Tibial artery (tissue), 4 donors: Measurements from ENCODE around the gene DNAJB2.
"Not testable (repeated sequence)": the region's sequence is repeated elsewhere in the genome, so short reads cannot be mapped to it uniquely, and the experiment has no call there.

Source experiments
- DNase-seq, 2 donors: peaks; one replicate each; pipeline ENCODE4 v3.0.0-alpha.2; 2019
- H3K27ac ChIP-seq, 2 donors: fragments of 200-600 bp; sonication (generic) in 1 of 2; 1 replicate in 1 of 2; 2 replicates in 1 of 2; pipeline ENCODE4 v1.5.1; 2018 to 2019; ENCODE audit warnings: mild to moderate bottlenecking in 1 of 2
- H3K27me3 ChIP-seq, 2 donors: fragments of 200-600 bp; sonication (generic) in 1 of 2; one replicate each; pipeline versions ENCODE4 v1.5.1 to v1.6.0; 2016 to 2019
- H3K36me3 ChIP-seq, 3 donors: fragments of 200-600 bp; sonication (generic) in 2 of 3; one replicate each; pipeline ENCODE4 v1.5.1; 2016 to 2019; ENCODE audit warnings: mild to moderate bottlenecking in 2 of 3
- H3K4me1 ChIP-seq, 4 donors: fragments of 200-600 bp; sonication (generic) in 2 of 4; 1 replicate in 3 of 4; 2 replicates in 1 of 4; pipeline ENCODE4 v1.5.1; 2016 to 2019
- H3K4me3 ChIP-seq, 2 donors: fragments of 200-600 bp; sonication (generic) in 1 of 2; 1 replicate in 1 of 2; 2 replicates in 1 of 2; pipeline ENCODE4 v1.5.1; 2018 to 2019; ENCODE audit warnings: mild to moderate bottlenecking in 2 of 2
- H3K9me3 ChIP-seq, 3 donors: fragments of 200-600 bp; sonication (generic) in 1 of 3; one replicate each; pipeline ENCODE4 v1.5.1; 2016 to 2019
- CTCF ChIP-seq, 2 experiments: fragments of 200-600 bp in 1 of 2; fragments of 450-650 bp in 1 of 2; IDR thresholded peaks; one replicate each; pipeline ENCODE4 v1.5.1; 2017 to 2019; ENCODE audit warnings: antibody characterized with exemption in 2 of 2, mild to moderate bottlenecking in 1 of 2, moderate library complexity in 1 of 2
- intact Hi-C: fragments of 100-400 bp; cut with DNase I; formaldehyde crosslinking; loops from one replicate; pipeline ENCODE4 v1.15.0; 2023; ENCODE audit warnings: low total_unique reads

Gene DNAJB2

GRCh38 chr2:219286436-219287115 lies 7.4 kb downstream of the DNAJB2 start:
- H3K27ac ChIP-seq = peak overlapping the region; percentile 54 to 67
- no peak for TF ChIP-seq CTCF (IDR thresholded peaks at IDR 0.05)
- H3K4me1 ChIP-seq = peaks cover 0 to 53% (median 28%) of the 10 kb centered on the region in 4 donors
- no peak overlapping the region for H3K4me3 ChIP-seq
- H3K36me3 ChIP-seq = peaks cover 33 to 53% (median 47%) of the 10 kb centered on the region in 3 donors
- no peak for DNase-seq
- H3K27me3 ChIP-seq = no peaks in the 10 kb centered on the region
- no peaks in the 10 kb centered on the region for H3K9me3 ChIP-seq
- intact Hi-C loops = no loop called here

DNA sequence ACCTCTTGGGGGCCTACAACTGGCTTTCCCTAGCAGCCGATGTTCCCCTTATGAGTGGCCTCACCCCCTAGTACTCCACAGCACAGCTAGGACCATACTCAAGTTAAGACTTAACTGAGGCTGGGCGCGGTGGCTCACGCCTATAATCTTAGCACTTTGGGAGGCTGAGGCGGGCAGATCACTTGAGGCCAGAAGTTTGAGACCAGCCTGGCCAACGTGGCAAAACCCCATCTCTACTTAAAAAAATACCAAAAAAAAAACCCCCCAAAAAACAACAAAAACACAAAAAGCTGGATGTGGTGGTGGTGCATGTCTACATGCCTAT lies 7.9 kb downstream of the DNAJB2 start:
- DNase-seq = peak in 1 of 2 donors; percentile 7
- intact Hi-C loops, H3K27me3 ChIP-seq, H3K4me3 ChIP-seq, H3K9me3 ChIP-seq: not testable (repeated sequence)
- peak overlapping the region; percentile 54 to 67 for H3K27ac ChIP-seq
- H3K4me1 ChIP-seq = peaks cover 0 to 49% (median 27%) of the 10 kb centered on the region in 4 donors
- peaks cover 28 to 48% (median 42%) of the 10 kb centered on the region in 3 donors for H3K36me3 ChIP-seq

- Histone ChIP-seq H3K36me3 (peaks cover 22 to 42% (median 35%) of the 10 kb centered on the region in 3 donors), H3K27me3 (no peaks in the 10 kb centered on the region), H3K4me3 (no peak overlapping the region), H3K4me1 (peaks cover 0 to 49% (median 27%) of the 10 kb centered on the region in 4 donors), H3K27ac (peak overlapping the region; percentile 3 to 85), H3K9me3 (no peaks in the 10 kb centered on the region)
- intact Hi-C loops = no loop called here
- TF ChIP-seq CTCF (IDR thresholded peaks at IDR 0.05) = no peak
- DNase-seq = no peak
Observed at GRCh38 chr2:219287580-219288265, 8.6 kb downstream of the DNAJB2 start.

DNA sequence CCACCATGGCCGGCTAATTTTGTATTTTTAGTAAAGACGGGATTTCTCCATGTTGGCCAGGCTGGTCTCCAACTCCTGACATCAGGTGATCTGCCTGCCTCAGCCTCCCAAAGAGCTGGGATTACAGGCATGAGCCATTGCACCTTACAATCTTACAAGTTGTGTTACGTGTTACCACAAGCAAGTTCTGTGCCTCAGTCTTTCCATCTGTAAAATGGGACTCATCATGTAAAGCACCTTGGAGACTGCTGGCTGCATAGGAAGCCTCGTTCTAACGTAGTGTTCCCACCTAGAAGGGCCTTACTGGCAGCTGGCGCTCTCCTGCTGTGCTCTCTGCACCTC lies 10.0 kb downstream of the DNAJB2 start:
- H3K9me3 ChIP-seq = no peaks in the 10 kb centered on the region
- H3K27ac ChIP-seq = peak overlapping the region; percentile 76 to 85
- intact Hi-C loops = no loop called here
- no peak for TF ChIP-seq CTCF (IDR thresholded peaks at IDR 0.05)
- DNase-seq = no peak
- peaks cover 8 to 27% (median 21%) of the 10 kb centered on the region in 3 donors for H3K36me3 ChIP-seq
- no peaks in the 10 kb centered on the region for H3K27me3 ChIP-seq
- H3K4me3 ChIP-seq = no peak overlapping the region
- peaks cover 0 to 51% (median 29%) of the 10 kb centered on the region in 4 donors for H3K4me1 ChIP-seq

GRCh38 chr2:219289537-219290361 lies 10.6 kb downstream of the DNAJB2 start:
- peak overlapping the region; percentile 76 to 85 for H3K27ac ChIP-seq
- peaks cover 0 to 51% (median 30%) of the 10 kb centered on the region in 4 donors for H3K4me1 ChIP-seq
- no peak overlapping the region for H3K4me3 ChIP-seq
- no peaks in the 10 kb centered on the region for H3K9me3 ChIP-seq
- H3K36me3 ChIP-seq = peaks cover 3 to 22% (median 15%) of the 10 kb centered on the region in 3 donors
- no peaks in the 10 kb centered on the region for H3K27me3 ChIP-seq
- peak; percentile 72 to 94 for DNase-seq
- intact Hi-C loops = loop anchor here (10.0 kb wide), 2 partner anchors 65 to 245 kb away; partner anchors contain the start of genes ANKZF1 and ATG9A
- TF ChIP-seq CTCF (IDR thresholded peaks at IDR 0.05) = no peak
